Measurements from ENCODE around the gene ODAD2.
"Not testable (repeated sequence)": the region's sequence is repeated elsewhere in the genome, so short reads cannot be mapped to it uniquely, and the experiment has no call there.

The ODAD2 gene

GRCh38 chr10:27969931-27970330, 28.9 kb downstream of the ODAD2 start:
- not testable (repeated sequence) for DNase-seq

GRCh38 chr10:27959093-27959715, 39.7 kb downstream of the ODAD2 start:
- DNase-seq = no peak

- DNase-seq = not testable (repeated sequence)
Measured at GRCh38 chr10:27958383-27958782, 40.5 kb downstream of the ODAD2 start.

- no peak for DNase-seq
Measured at GRCh38 chr10:27950242-27950564, 48.7 kb downstream of the ODAD2 start.

GRCh38 chr10:27949528-27950241, 49.2 kb downstream of the ODAD2 start:
- no peak for DNase-seq

GRCh38 chr10:27948186-27948585, 50.7 kb downstream of the ODAD2 start:
- DNase-seq = no peak

GRCh38 chr10:27947540-27947939, 51.3 kb downstream of the ODAD2 start:
- no peak for DNase-seq

GRCh38 chr10:27944005-27944404, 54.9 kb downstream of the ODAD2 start:
- DNase-seq = no peak

- no peak for DNase-seq
Measured at GRCh38 chr10:27914888-27915287, 84.0 kb downstream of the ODAD2 start.

- DNase-seq = no peak
Measured at GRCh38 chr10:27912231-27912630, 86.6 kb downstream of the ODAD2 start.

GRCh38 chr10:27911539-27911938, 87.3 kb downstream of the ODAD2 start:
- DNase-seq = no peak

GRCh38 chr10:27911011-27911410, 87.9 kb downstream of the ODAD2 start:
- DNase-seq = no peak

GRCh38 chr10:27908231-27908630, 90.6 kb downstream of the ODAD2 start:
- DNase-seq = no peak

GRCh38 chr10:27899485-27899884, 99.4 kb downstream of the ODAD2 start:
- DNase-seq = peak; percentile 6

GRCh38 chr10:27899058-27899457, 99.8 kb downstream of the ODAD2 start:
- DNase-seq = no peak

- no peak for DNase-seq
Measured at GRCh38 chr10:27893358-27893954, 105.4 kb downstream of the ODAD2 start.

- DNase-seq = no peak
Measured at GRCh38 chr10:27890971-27891370, 107.9 kb downstream of the ODAD2 start.

GRCh38 chr10:27889518-27889917, 109.4 kb downstream of the ODAD2 start:
- DNase-seq = no peak

- DNase-seq = no peak
Measured at GRCh38 chr10:27884185-27884641, 114.7 kb downstream of the ODAD2 start.

- DNase-seq = no peak
Measured at GRCh38 chr10:27878281-27878680, 120.6 kb downstream of the ODAD2 start.

GRCh38 chr10:27865221-27865635, 133.7 kb downstream of the ODAD2 start:
- DNase-seq = no peak

GRCh38 chr10:27861781-27862180, 137.1 kb downstream of the ODAD2 start:
- no peak for DNase-seq

- DNase-seq = no peak
Measured at GRCh38 chr10:27857616-27858015, 141.3 kb downstream of the ODAD2 start.

GRCh38 chr10:27844223-27844622, 154.7 kb downstream of the ODAD2 start:
- DNase-seq = no peak
